ENCODE results near the gene CYP27C1. TPM values are rescaled to one million over a fixed set of nuclear protein-coding genes. Genes with fewer than 3 reads are reported as not detected.

The CYP27C1 gene
- total RNA-seq, 1 donor from 2014 or later, result 5.7 TPM

DNA sequence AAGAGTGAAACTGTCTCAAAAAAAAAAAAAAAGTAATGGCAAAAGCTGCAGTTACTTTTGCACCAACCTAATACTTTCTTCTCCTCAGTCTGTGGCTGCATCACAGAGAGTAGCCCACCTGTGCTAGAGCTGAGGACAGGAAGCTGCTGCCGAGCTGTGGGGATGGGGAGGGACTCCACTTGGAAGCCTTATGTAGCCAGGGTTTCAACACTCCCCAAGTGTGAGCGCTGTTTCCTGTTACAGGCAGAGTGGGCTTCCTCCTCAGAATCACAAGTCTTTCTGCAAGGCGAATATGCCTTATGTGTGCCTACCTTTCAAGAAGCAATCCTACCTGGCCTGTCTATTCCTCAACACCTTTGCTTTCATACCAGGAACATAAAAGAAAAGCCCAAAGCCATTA is 36.3 kb upstream of the CYP27C1 start:
- no peak for DNase-seq (ENCODE audit: low read depth)
- H3K36me3 ChIP-seq (ENCODE audit: insufficient read depth, low read length), result peaks cover 44% of the 10 kb centered on the region
- Mint-ChIP-seq H3K4me3 (ENCODE audit: unreplicated experiment) (no peak overlapping the region), H3K27ac (ENCODE audit: unreplicated experiment) (no peak overlapping the region), H3K4me1 (ENCODE audit: low read depth, unreplicated experiment) (peaks cover 14% of the 10 kb centered on the region), H3K9me3 (ENCODE audit: unreplicated experiment) (no peaks in the 10 kb centered on the region), H3K27me3 (ENCODE audit: low read depth, unreplicated experiment) (no peaks in the 10 kb centered on the region), H3K36me3 (ENCODE audit: low read depth, unreplicated experiment) (peaks cover 32% of the 10 kb centered on the region)
- no peaks in the 10 kb centered on the region for H3K27me3 ChIP-seq (ENCODE audit: insufficient read depth, low read length)
- TF ChIP-seq CTCF (IDR thresholded peaks at IDR 0.05; ENCODE audit: insufficient read depth, low read depth, low read length), result no peak
- TF ChIP-seq EZH2 (IDR thresholded peaks at IDR 0.05; ENCODE audit: insufficient read depth, low read length), result no peak
- H3K9ac ChIP-seq (ENCODE audit: low read length), result no peak overlapping the region
- peaks cover 6% of the 10 kb centered on the region for H4K20me1 ChIP-seq (ENCODE audit: insufficient read depth, low read length)
- H3K9me3 ChIP-seq (ENCODE audit: insufficient read depth, low read depth, low read length), result no peaks in the 10 kb centered on the region
- H3K27ac ChIP-seq (ENCODE audit: low read depth, low read length), result no peak overlapping the region
- H3K79me2 ChIP-seq (ENCODE audit: insufficient read depth, low read length), result no peaks in the 10 kb centered on the region
- no peak overlapping the region for H2AFZ ChIP-seq (ENCODE audit: low read depth, low read length)
- no peak overlapping the region for H3K4me2 ChIP-seq (ENCODE audit: low read length)
- H3K4me3 ChIP-seq (ENCODE audit: insufficient read depth, low read depth, low read length), result no peak overlapping the region
- no peak for FAIRE-seq
- peaks cover 5% of the 10 kb centered on the region for H3K4me1 ChIP-seq (ENCODE audit: insufficient read depth, low read length)

DNA sequence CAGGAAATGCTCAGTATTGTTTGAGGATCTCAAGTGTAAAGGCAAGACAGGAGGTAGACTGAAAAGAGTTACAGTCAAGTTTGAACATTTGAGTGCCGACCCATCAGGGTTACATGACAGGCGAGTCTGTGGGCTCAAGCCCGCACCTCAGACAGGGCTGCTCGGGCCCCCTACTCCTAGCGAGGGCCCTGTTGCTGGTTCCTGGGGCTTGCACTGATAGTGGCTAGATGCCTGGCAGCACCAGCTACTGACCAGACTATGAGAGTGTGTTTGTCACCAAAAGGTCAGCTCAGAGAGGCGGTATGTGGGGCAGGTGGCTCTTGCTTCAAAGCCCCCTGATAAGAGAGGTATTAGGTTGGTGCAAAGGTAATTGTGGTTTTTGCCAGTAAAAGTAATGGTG is 35.6 kb upstream of the CYP27C1 start:
- no peaks in the 10 kb centered on the region for H3K79me2 ChIP-seq (ENCODE audit: insufficient read depth, low read length)
- H3K36me3 Mint-ChIP-seq (ENCODE audit: low read depth, unreplicated experiment), result peaks cover 32% of the 10 kb centered on the region
- no peak overlapping the region for H3K9ac ChIP-seq (ENCODE audit: low read length)
- no peak overlapping the region for H3K4me3 ChIP-seq (ENCODE audit: insufficient read depth, low read depth, low read length)
- no peak for TF ChIP-seq EZH2 (IDR thresholded peaks at IDR 0.05; ENCODE audit: insufficient read depth, low read length)
- no peak for TF ChIP-seq CTCF (IDR thresholded peaks at IDR 0.05; ENCODE audit: insufficient read depth, low read depth, low read length)
- H3K9me3 ChIP-seq (ENCODE audit: insufficient read depth, low read depth, low read length), result no peaks in the 10 kb centered on the region
- H3K4me2 ChIP-seq (ENCODE audit: low read length), result no peak overlapping the region
- FAIRE-seq (no peak), DNase-seq (ENCODE audit: low read depth) (no peak)
- peaks cover 6% of the 10 kb centered on the region for H4K20me1 ChIP-seq (ENCODE audit: insufficient read depth, low read length)
- no peak overlapping the region for H3K27ac ChIP-seq (ENCODE audit: low read depth, low read length)
- H3K4me3 Mint-ChIP-seq (ENCODE audit: unreplicated experiment), result no peak overlapping the region
- H3K9me3 Mint-ChIP-seq (ENCODE audit: unreplicated experiment), result no peaks in the 10 kb centered on the region
- H2AFZ ChIP-seq (ENCODE audit: low read depth, low read length), result no peak overlapping the region
- H3K36me3 ChIP-seq (ENCODE audit: insufficient read depth, low read length), result peaks cover 38% of the 10 kb centered on the region
- H3K4me1 Mint-ChIP-seq (ENCODE audit: low read depth, unreplicated experiment), result peaks cover 14% of the 10 kb centered on the region
- H3K27me3 ChIP-seq (ENCODE audit: insufficient read depth, low read length), result no peaks in the 10 kb centered on the region
- H3K4me1 ChIP-seq (ENCODE audit: insufficient read depth, low read length), result peaks cover 5% of the 10 kb centered on the region
- H3K27me3 Mint-ChIP-seq (ENCODE audit: low read depth, unreplicated experiment), result no peaks in the 10 kb centered on the region
- peak overlapping the region; percentile 44 for H3K27ac Mint-ChIP-seq (ENCODE audit: unreplicated experiment)

GRCh38 chr2:127255146-127255545 is 35.0 kb upstream of the CYP27C1 start:
- peak overlapping the region; percentile 56 for H3K27ac Mint-ChIP-seq (ENCODE audit: unreplicated experiment)
- no peak for TF ChIP-seq CTCF (IDR thresholded peaks at IDR 0.05; ENCODE audit: insufficient read depth, low read depth, low read length)
- TF ChIP-seq EZH2 (IDR thresholded peaks at IDR 0.05; ENCODE audit: insufficient read depth, low read length), result no peak
- Histone ChIP-seq H4K20me1 (ENCODE audit: insufficient read depth, low read length) (peaks cover 6% of the 10 kb centered on the region), H3K9me3 (ENCODE audit: insufficient read depth, low read depth, low read length) (no peaks in the 10 kb centered on the region), H3K4me2 (ENCODE audit: low read length) (no peak overlapping the region), H3K9ac (ENCODE audit: low read length) (no peak overlapping the region), H3K27ac (ENCODE audit: low read depth, low read length) (no peak overlapping the region), H3K79me2 (ENCODE audit: insufficient read depth, low read length) (no peaks in the 10 kb centered on the region), H2AFZ (ENCODE audit: low read depth, low read length) (no peak overlapping the region), H3K36me3 (ENCODE audit: insufficient read depth, low read length) (peaks cover 32% of the 10 kb centered on the region), H3K27me3 (ENCODE audit: insufficient read depth, low read length) (no peaks in the 10 kb centered on the region), H3K4me3 (ENCODE audit: insufficient read depth, low read depth, low read length) (no peak overlapping the region), H3K4me1 (ENCODE audit: insufficient read depth, low read length) (peaks cover 5% of the 10 kb centered on the region)
- peaks cover 2% of the 10 kb centered on the region for H3K9me3 Mint-ChIP-seq (ENCODE audit: unreplicated experiment)
- no peaks in the 10 kb centered on the region for H3K27me3 Mint-ChIP-seq (ENCODE audit: low read depth, unreplicated experiment)
- peaks cover 14% of the 10 kb centered on the region for H3K4me1 Mint-ChIP-seq (ENCODE audit: low read depth, unreplicated experiment)
- no peak overlapping the region for H3K4me3 Mint-ChIP-seq (ENCODE audit: unreplicated experiment)
- DNase-seq (ENCODE audit: low read depth) (no peak), FAIRE-seq (no peak)
- peaks cover 29% of the 10 kb centered on the region for H3K36me3 Mint-ChIP-seq (ENCODE audit: low read depth, unreplicated experiment)

Measured in astrocyte (in vitro differentiated cells and primary cell).